ENCODE data around the gene LRRIQ3.

Gene LRRIQ3

DNA sequence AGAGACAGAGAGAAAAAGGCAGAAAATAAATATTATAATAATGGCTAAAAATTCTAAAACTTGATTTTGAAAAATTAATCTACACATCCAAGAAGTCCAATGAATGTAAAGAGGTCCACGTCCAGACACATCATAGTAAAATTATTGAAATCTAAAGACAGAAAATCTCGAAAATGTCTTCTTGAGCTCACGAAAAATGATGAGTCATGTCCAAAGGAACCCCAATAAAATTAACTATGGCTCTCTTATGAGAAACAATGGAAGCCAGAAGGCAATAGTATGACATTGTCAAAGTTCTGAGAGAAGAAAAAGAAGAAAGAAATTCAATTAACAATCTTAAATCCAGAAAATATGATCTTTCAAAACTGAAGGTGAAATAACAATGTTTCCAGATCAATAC is 84.6 kb downstream of the LRRIQ3 start:
- DNase-seq (ENCODE audit: low read depth) = no peak

DNA sequence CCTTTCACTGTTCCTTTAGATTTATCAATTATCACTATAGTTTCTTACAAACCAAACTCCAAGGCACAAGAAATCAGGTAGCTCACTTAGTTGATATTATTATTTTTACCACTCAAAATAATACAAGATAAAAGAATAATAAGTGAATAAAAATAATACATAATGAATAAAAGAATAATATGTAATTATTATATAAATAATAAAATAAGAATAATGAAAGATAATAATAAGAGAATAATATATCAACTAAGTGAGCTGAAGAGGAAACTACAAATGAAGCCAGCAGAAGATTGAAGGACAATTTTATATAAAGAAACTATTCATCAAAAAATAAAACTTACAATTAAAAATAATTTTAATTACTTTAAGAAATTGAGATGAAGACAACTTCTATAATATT is 90.6 kb downstream of the LRRIQ3 start:
- DNase-seq (ENCODE audit: low read depth) = no peak

GRCh38 chr1:74091371-74091770 is 106.6 kb downstream of the LRRIQ3 start:
- no peak for DNase-seq (ENCODE audit: low read depth)

- DNase-seq (ENCODE audit: low read depth) = no peak
Measured at GRCh38 chr1:74083128-74083527, 114.8 kb downstream of the LRRIQ3 start.

- DNase-seq (ENCODE audit: low read depth) = no peak
Measured at GRCh38 chr1:74065081-74065480, 132.9 kb downstream of the LRRIQ3 start.

GRCh38 chr1:74057719-74058118 is 140.3 kb downstream of the LRRIQ3 start:
- no peak for DNase-seq (ENCODE audit: low read depth)

DNA sequence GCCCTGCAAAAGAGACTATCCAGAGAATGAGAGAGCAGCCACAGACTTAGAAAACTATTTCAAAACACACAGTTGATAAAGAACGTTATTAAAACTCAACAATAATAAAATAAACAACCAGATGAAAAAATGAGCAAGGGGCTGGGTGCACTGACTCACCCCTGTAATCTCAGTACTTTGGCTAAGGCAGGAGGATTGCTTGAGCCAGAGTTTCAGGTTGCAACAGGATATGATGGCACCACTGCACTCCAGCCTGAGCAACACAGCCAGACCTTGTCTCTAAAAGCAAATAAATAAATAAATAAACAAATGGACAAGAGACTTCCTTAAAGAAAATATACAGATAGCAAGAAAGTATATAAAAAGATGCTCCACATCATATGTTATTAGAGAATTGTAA is 144.6 kb downstream of the LRRIQ3 start:
- no peak for DNase-seq (ENCODE audit: low read depth)

GRCh38 chr1:74050386-74050785 is 147.6 kb downstream of the LRRIQ3 start:
- no peak for DNase-seq (ENCODE audit: low read depth)

- DNase-seq (ENCODE audit: low read depth) = no peak
Measured at GRCh38 chr1:74038042-74038441, 159.9 kb downstream of the LRRIQ3 start.

DNA sequence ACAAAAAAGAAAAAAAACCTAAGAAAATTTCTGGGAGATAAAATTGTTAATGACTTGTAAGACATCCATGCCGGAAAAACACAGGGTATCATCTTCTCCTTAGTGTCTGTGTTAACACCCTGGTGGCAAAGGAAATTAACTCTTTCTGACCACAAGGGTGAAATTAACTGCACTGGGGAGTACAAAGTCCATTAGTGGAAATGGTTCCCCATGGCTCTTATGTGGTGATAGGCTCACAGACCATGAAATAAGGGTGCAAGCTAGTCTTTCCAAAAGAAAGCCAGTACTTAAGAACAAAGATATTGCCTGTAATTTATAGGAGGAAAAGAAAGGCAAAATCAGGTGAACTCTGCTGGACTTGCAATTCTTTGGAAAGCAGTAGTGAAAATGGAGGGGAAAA is 185.4 kb downstream of the LRRIQ3 start:
- no peak for DNase-seq (ENCODE audit: low read depth)

DNA sequence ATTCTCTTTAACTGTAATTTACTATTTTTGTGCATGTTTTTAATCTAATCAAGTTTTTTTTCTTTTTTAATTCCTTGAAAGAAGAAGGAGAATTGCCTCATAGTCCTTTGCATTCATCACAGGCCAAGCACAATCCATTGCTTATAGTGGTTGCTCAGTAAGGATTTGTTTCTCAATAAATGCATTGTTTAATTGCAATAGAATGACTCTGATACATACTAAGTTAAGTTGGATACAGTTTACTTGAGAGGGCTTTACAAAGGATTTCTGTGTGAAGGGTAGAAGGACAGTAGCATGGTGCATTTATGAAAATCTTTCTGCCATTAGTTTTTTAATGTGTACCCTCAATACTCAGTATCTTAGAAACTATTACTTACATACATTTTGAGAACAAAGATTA is 186.2 kb downstream of the LRRIQ3 start:
- DNase-seq (ENCODE audit: low read depth) = no peak

DNA sequence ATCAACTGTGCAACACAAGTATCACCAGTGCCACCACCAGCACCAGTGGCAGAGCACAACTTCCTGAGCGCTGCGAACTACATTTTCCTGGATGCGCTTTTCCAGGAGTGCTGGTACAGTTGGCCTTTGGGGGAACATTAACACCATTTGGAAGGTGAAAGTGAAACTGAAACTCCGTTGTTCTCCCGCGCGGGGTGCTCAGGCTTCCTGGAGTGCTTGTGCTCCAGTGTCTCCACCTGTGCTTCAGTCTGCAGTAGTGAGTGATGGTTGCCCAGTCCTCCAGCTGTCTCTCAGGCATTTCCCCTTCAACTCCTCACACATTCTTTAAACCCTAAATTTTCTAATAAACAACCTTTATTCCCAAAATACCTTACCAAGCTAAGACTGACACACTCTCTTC is 187.8 kb downstream of the LRRIQ3 start:
- DNase-seq (ENCODE audit: low read depth) = no peak

GRCh38 chr1:74005533-74005932 is 192.4 kb downstream of the LRRIQ3 start:
- no peak for DNase-seq (ENCODE audit: low read depth)

- no peak for DNase-seq (ENCODE audit: low read depth)
Measured at GRCh38 chr1:74003806-74004205, 194.2 kb downstream of the LRRIQ3 start.

GRCh38 chr1:73998348-73998959 is 199.5 kb downstream of the LRRIQ3 start:
- no peak for DNase-seq (ENCODE audit: low read depth)

GRCh38 chr1:73980324-73981040 is 217.5 kb downstream of the LRRIQ3 start:
- no peak for DNase-seq (ENCODE audit: low read depth)

- DNase-seq (ENCODE audit: low read depth) = no peak
Measured at GRCh38 chr1:73979684-73980083, 218.3 kb downstream of the LRRIQ3 start.

DNA sequence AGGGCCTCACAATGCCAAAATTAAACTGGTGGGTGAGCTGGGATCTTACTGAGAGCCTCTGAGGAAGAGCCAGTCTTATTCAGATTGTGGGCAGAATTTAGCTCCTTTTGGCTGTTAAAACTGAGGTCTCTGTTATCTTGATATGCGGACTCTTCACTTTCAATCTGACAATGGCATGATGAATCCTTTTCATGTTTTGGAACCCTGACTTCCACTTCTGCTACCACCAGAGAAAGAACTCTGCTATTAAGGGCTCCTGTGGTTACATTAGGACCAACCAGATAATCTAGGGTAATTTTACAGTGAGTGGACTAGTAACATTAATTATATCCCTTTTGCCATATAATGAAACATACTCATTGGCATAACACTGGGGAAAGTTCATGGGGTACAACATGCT is 219.0 kb downstream of the LRRIQ3 start:
- no peak for DNase-seq (ENCODE audit: low read depth)

All from stimulated activated CD8-positive, alpha-beta memory T cell treated with anti-CD3 and anti-CD28 coated beads, Interleukin-7, amount 100 ng/mL, for 24 hours (primary cell).